ENCODE measurements around the gene ZNF69.
A peak's percentile ranks its signal among the peaks of the same experiment; 100 is the strongest.
"Not testable (repeated sequence)": the region's sequence is repeated elsewhere in the genome, so short reads cannot be mapped to it uniquely, and the experiment has no call there.

The ZNF69 gene

GRCh38 chr19:11848594-11849469 is 38.8 kb upstream of the ZNF69 start, which contains the start of gene ZNF439:
TSS of gene ZNF439 (plus strand) at chr19:11848726. CDS start at chr19:11848868, 142 bp downstream.
- H3K27me3 ChIP-seq (replicated peaks; ENCODE audit: insufficient read depth, low read length), result no peaks in the 10 kb centered on the region
- peak within 1 kb of the TSS; percentile 48 for H2AFZ ChIP-seq (ENCODE audit: low read length)
- no peak for TF ChIP-seq EZH2phosphoT487 (IDR thresholded peaks at IDR 0.05; ENCODE audit: low read length)
- no peak for TF ChIP-seq EZH2 (optimal IDR thresholded peaks at IDR 0.05; ENCODE audit: low read depth, low read length)
- no peak for TF ChIP-seq CTCF (IDR thresholded peaks at IDR 0.05; ENCODE audit: low read length)
- 0 out of 2 replicates have a peak within 1 kb of the TSS, but pooled peaks have one; percentile 27 for H3K4me3 ChIP-seq (ENCODE audit: low read length)
- H3K27ac ChIP-seq (ENCODE audit: low read length), result no peak within 1 kb of the TSS
- peak; percentile 9 for DNase-seq
- no peaks in the 10 kb centered on the region for H4K20me1 ChIP-seq (ENCODE audit: insufficient read depth, low read length)
- no peaks in the 10 kb centered on the region for H3K4me1 ChIP-seq (ENCODE audit: low read length)
- H3K4me2 ChIP-seq (ENCODE audit: low read depth, low read length), result peak within 1 kb of the TSS; percentile 16; the same call in 1 of the 2 replicates
- H3K9me2 ChIP-seq (replicated peaks; ENCODE audit: insufficient read depth, low read length), result no peaks in the 10 kb centered on the region
- no peaks in the 10 kb centered on the region for H3K9me3 ChIP-seq (replicated peaks; ENCODE audit: insufficient read depth, low read length)
- H3K9ac ChIP-seq (ENCODE audit: low read length), result no peak within 1 kb of the TSS
- no peaks in the 10 kb centered on the region for H3F3A ChIP-seq (ENCODE audit: insufficient read depth, low read length)
- no peaks in the 10 kb centered on the region for H3K79me2 ChIP-seq (ENCODE audit: low read length)
- no peaks in the 10 kb centered on the region for H3K36me3 ChIP-seq (replicated peaks; ENCODE audit: insufficient read depth, low read length)

- not testable (repeated sequence) for H3K4me3 ChIP-seq (ENCODE audit: low read length); DNase-seq; H3K79me2 ChIP-seq (ENCODE audit: low read length); H2AFZ ChIP-seq (ENCODE audit: low read length); H3K9ac ChIP-seq (ENCODE audit: low read length); H3K4me2 ChIP-seq (ENCODE audit: low read depth, low read length); H3K9me3 ChIP-seq (replicated peaks; ENCODE audit: insufficient read depth, low read length); H4K20me1 ChIP-seq (ENCODE audit: insufficient read depth, low read length); H3K36me3 ChIP-seq (replicated peaks; ENCODE audit: insufficient read depth, low read length); H3K27ac ChIP-seq (ENCODE audit: low read length); H3F3A ChIP-seq (ENCODE audit: insufficient read depth, low read length); H3K27me3 ChIP-seq (replicated peaks; ENCODE audit: insufficient read depth, low read length); H3K4me1 ChIP-seq (ENCODE audit: low read length); H3K9me2 ChIP-seq (replicated peaks; ENCODE audit: insufficient read depth, low read length)
Measured at GRCh38 chr19:11850289-11850688, 37.3 kb upstream of the ZNF69 start.

GRCh38 chr19:11853358-11853757 is 34.2 kb upstream of the ZNF69 start:
- Histone ChIP-seq H4K20me1 (ENCODE audit: insufficient read depth, low read length) (no peaks in the 10 kb centered on the region), H3K27me3 (replicated peaks; ENCODE audit: insufficient read depth, low read length) (no peaks in the 10 kb centered on the region), H3K27ac (ENCODE audit: low read length) (no peak overlapping the region), H3K9me2 (replicated peaks; ENCODE audit: insufficient read depth, low read length) (no peaks in the 10 kb centered on the region), H2AFZ (ENCODE audit: low read length) (no peak overlapping the region), H3K9ac (ENCODE audit: low read length) (no peak overlapping the region), H3K9me3 (replicated peaks; ENCODE audit: insufficient read depth, low read length) (no peaks in the 10 kb centered on the region), H3K4me2 (ENCODE audit: low read depth, low read length) (no peak overlapping the region), H3K4me3 (ENCODE audit: low read length) (no peak overlapping the region), H3F3A (ENCODE audit: insufficient read depth, low read length) (no peaks in the 10 kb centered on the region), H3K79me2 (ENCODE audit: low read length) (no peaks in the 10 kb centered on the region), H3K4me1 (ENCODE audit: low read length) (no peaks in the 10 kb centered on the region), H3K36me3 (replicated peaks; ENCODE audit: insufficient read depth, low read length) (no peaks in the 10 kb centered on the region)
- no peak for DNase-seq
- TF ChIP-seq EZH2phosphoT487 (IDR thresholded peaks at IDR 0.05; ENCODE audit: low read length) (no peak), CTCF (IDR thresholded peaks at IDR 0.05; ENCODE audit: low read length) (no peak), EZH2 (optimal IDR thresholded peaks at IDR 0.05; ENCODE audit: low read depth, low read length) (no peak)
